A549 (cell line): Measurements from ENCODE around the gene NR2E3.

Experiments used
- MAFK ChIP-seq: fragments of 450-650 bp; IDR thresholded peaks from 2 replicates; pipeline ENCODE4 v1.6.1; 2014; ENCODE audit not compliant: partially characterized antibody
- MAZ ChIP-seq: fragments of 150-350 bp; IDR thresholded peaks from 2 replicates; pipeline ENCODE4 v1.6.1; 2014; ENCODE audit warnings: antibody characterized with exemption, low read depth, low read length, borderline replicate concordance
- POLR2A ChIP-seq: IDR thresholded peaks from 2 replicates; pipeline ENCODE4 v1.6.1; 2012; ENCODE audit warnings: mild to moderate bottlenecking, low read length
- RAD21 ChIP-seq, 2 experiments: fragments of >200 bp in 1 of 2; sonication (Bioruptor Twin) in 1 of 2; formaldehyde crosslinking in 1 of 2; IDR thresholded peaks in 1 of 2; conservative IDR thresholded peaks in 1 of 2; 2 replicates in 1 of 2; 3 replicates in 1 of 2; pipeline ENCODE4 v1.6.1; 2012 to 2018; ENCODE audit warnings: inconsistent platforms in 1 of 2
- TFCP2L1 ChIP-seq: fragments of 250-450 bp; sonication (Bioruptor Pico); IDR thresholded peaks from 2 replicates; pipeline ENCODE4 v1.5.0; 2021; ENCODE audit warnings: mild to moderate bottlenecking
- TF ChIP-seq, protein P1 (sequence below): fragments of >200 bp; sonication (Bioruptor Twin); formaldehyde crosslinking; IDR thresholded peaks from 3 replicates; pipeline ENCODE4 v1.5.1; 2016

DNA sequence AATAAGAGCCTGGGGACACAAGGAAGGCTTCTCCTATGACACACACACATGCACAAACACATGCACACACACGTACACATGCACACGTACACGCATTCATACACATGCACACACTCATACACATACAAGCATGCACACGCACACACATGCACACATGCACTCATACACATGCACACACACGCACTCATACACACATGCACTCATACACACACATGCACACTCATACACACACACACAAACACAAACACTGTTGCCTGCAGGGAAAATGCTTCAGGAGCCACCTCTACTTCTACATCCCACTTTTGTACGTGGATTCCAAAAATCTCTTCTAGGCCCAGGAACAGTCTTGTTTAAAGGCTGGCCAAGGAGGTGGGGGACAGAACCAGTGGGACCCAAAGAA lies 20.7 kb upstream of the NR2E3 start:
- TF ChIP-seq, protein P1, sequence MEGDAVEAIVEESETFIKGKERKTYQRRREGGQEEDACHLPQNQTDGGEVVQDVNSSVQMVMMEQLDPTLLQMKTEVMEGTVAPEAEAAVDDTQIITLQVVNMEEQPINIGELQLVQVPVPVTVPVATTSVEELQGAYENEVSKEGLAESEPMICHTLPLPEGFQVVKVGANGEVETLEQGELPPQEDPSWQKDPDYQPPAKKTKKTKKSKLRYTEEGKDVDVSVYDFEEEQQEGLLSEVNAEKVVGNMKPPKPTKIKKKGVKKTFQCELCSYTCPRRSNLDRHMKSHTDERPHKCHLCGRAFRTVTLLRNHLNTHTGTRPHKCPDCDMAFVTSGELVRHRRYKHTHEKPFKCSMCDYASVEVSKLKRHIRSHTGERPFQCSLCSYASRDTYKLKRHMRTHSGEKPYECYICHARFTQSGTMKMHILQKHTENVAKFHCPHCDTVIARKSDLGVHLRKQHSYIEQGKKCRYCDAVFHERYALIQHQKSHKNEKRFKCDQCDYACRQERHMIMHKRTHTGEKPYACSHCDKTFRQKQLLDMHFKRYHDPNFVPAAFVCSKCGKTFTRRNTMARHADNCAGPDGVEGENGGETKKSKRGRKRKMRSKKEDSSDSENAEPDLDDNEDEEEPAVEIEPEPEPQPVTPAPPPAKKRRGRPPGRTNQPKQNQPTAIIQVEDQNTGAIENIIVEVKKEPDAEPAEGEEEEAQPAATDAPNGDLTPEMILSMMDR: no peak
- TF ChIP-seq RAD21 (conservative IDR thresholded peaks at IDR 0.05 in 1 of 2, IDR thresholded peaks at IDR 0.05 in 1 of 2): no peak
- no peak for TF ChIP-seq POLR2A
- TF ChIP-seq MAZ: no peak
- TF ChIP-seq TFCP2L1: no peak
- TF ChIP-seq MAFK: no peak
